Stimulated activated CD4-positive, alpha-beta T cell treated with anti-CD3 and anti-CD28 coated beads, TNF-alpha, amount 100 ng/mL, for 4 hours (primary cell): ENCODE results near the gene FOXO3.

Experiments
- DNase-seq, 3 experiments: peaks; one replicate each; pipeline ENCODE4 v3.0.0-alpha.2; 2020; ENCODE audit warnings: low read depth in 3 of 3

Gene FOXO3

DNA sequence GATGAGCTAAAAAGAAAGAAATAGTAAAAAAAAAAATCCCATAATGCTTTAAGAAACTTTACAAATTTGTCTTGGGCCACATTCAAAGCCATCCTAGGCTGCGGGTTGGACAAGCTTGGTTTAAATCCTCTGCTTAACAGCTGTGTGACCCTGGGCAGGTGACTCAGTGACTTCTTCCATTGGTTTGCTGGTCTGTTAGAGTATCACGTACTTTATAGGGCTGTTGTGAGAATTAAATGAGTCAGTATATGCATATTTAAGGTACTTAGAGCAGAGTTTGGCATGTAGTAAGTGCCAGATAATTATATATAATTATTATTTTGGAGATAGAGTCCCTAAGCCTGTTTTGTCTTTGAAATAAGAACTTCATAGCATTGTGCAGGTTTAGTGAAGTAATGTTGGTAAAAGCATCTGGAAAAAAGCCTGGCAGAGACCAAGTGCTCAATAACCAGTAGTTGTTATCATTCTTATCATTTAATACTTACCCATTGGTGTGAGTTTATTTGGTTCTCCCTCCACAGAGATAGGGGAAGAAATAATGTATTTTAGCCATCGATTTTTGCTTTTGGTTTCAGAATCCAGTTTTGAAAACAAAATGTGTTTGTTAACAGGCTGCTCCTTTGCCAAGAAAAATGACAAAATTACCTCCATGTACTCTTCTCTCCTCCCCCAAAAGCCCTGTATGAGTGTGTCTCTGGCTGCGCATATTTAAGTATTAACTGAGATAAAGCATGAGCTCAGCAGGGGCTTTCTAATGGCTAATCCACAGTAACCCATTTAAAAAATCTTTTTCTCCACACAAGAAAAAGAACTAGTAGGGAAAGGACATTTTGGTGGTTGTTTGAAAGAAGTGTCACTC, 67.2 kb downstream of the FOXO3 start:
- DNase-seq, result no peak

DNA sequence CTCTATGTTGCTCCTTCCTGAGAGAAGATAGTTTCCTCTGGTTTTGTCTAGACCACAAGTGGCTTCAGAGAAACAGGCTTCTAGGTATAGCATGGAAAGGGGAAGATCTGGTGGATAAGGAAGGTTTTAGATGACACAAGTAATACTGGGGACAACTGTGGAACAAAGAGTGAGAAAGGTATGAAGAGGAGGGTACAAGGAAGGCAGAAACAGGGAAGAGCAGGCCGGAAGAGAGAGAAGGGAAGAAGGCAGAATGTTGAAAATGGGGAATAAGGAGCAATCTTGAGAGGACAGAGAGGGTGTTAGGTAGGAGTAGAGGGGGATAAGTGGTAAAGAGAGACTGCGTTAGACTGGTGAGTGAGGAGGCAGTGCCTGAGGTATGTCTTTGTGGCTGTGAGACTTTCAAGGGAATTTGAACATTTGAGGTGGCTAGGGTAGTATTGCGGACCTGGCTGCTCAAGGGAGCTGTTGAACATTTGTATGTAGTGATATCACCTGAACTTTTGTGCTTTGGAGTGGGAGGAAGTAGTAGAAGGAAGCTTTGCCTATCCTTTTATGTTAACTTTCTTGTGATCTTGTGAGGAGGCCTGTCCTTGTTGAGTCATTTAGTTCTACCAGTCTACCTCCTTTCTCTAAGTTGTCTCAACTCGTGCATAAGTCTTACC, 69.5 kb downstream of the FOXO3 start:
- no peak for DNase-seq

DNA sequence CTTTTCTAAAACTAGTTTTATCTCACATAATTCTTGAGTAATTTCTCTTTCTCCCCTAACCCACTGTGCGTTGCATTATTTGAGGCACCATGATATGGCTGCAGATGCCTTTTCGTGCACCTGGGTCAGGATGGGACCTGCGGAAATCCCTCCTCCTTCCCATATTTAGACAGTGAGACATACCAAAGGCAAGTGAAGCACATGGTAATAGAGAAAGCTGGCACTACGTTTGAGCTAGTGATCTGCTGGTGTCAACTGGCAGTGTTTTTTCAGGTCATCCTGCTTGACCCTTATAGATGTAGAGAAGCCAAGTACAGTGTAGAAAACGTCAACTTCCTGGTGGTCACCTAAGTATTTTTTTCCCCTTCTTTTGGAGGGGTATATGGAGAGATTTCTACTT, 71.7 kb downstream of the FOXO3 start:
- no peak for DNase-seq

DNA sequence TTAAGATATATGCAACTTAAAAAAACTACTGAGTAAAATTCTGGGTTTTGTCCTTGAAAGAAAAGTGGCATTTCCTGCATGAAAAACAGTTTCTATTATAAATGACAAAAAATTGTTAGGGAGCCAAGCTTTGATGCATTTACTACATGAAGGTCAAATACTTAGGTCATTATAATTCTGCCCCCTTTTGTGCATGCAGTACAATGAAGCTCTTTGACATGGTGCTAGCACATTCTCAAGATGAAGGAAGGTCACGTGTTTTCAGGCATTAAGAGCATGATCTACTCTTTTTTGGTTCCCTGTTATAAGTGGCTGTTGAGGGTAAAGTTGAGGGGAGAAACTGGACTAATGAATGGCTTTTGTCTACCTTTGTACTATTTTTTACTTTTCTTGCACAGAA, 72.7 kb downstream of the FOXO3 start:
- DNase-seq, result no peak

DNA sequence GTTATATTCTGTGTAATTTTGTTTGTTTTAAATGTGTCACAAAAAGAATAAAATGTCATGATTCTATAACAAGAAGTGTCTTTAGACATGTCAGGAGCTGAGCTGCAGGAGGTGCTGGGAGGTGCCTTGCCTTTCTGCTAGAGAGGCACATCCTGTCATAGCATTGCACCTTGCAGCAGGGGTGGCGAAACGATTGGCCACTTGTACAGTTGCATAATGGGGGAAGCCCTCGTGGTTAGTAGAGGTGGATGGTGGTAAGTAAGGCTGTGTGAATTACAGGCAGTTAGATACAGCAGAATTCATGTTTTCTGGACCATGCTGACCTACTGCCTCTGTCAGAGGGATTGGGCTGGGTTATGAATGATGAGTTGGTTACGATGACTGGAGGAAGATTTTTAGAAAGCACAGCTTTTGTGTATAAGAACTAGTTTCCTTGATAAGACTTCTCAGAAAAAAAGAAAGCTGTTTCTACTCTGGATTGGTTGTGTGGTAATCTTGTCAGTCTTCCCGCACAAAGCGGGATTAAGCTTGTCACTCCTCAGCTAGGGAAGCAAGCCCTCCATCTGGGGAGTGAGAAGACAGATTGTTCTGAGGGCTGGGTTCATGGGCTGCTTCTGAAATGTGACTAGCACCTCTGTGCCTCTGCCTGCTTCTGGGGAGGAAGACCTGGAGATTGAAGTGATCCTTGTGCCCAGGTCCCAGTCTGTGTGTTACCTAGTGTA, 74.9 kb downstream of the FOXO3 start:
- DNase-seq, result no peak

DNA sequence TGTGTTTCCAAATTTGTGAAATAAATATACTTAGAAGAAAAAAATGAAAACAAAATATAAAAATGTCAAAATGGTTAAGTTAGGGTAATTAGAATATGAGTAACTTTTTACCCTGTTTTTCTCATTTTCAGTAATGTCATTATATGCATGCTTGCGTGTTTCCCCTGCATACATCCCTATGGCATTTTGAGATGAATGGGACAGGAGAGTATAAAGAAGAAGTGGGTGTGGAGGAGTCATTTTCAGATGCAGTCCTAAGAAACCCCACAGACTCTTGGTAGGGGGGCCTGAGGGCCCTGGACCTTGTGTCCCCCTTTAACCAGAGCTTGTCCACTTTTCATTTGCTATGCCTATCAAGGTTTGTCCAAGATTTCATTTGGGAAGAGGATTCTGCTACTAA, 77.2 kb downstream of the FOXO3 start:
- no peak for DNase-seq

DNA sequence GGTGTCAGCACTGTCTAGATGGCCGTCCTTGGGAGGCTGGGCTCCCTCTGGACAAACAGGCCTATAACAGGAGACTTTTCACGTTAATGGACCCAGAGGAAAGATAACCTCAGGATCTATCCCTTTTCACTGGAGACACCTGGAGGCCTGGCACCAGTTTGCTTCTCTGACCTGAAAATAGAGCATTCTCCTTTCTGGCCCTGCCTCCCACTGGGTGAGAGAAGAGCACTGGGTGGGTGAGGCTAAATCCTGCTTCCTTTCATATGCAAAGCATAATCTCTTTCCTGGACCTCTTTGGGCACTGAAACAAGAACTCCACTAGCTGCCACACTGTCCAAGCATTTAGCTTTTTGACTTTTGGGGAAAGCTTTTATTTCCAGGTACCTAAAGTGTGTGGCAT, 78.3 kb downstream of the FOXO3 start:
- no peak for DNase-seq

DNA sequence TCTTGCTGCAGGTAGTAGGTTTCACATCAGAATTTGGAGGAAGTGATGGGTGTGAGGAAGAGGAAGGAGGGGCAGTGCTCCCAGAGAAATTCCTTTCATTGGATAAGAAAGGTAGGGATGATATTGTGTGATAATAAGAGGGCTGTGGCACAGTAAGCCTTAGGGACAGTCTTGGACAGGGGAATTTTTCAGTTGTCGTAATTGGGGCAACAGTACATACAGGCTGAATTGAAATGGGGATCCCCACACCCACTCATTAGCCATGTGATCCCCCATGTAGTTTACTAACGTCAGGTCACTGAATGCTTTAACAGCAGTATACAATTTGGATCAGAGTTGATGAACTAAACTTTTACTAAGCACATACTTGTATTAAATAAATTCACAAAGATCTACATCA, 79.4 kb downstream of the FOXO3 start:
- DNase-seq, result no peak

DNA sequence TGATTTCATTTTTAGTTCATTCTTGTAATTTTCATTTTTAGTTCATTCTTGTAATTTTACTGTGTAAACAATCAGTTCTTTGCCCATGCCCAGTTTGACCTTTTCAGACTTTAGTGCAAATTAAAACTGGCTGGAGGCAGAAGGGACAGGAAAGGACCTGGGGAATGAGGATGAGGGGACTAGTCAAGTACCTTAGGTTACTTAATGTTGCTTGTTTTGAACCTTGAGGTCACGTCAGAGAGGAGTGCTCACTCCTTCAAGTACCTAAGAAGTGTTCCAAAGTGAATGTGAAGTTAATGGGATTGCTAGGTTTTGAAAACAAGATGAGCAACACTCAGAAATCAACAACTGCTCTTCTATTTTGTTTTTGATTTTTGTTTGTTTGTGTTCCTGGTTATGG, 82.5 kb downstream of the FOXO3 start:
- no peak for DNase-seq

DNA sequence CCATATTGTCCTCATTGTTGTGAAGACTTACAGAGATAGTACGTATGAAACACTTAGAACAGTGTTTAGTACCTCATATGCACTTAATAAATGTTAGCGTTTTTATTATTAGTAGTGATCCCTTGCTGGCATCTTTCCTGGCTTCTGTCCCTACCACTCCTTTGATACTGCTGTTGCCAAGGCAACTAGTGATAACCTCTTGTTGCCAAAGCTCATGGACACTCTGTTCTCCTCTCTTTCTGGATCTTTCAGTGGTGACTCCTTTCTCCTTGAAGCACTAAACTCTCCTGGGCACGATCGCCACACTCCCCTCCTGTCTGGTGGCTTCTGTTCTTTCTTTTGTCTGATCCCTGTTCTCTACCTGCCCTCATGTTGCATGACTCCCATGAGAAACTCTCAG, 83.5 kb downstream of the FOXO3 start:
- no peak for DNase-seq

DNA sequence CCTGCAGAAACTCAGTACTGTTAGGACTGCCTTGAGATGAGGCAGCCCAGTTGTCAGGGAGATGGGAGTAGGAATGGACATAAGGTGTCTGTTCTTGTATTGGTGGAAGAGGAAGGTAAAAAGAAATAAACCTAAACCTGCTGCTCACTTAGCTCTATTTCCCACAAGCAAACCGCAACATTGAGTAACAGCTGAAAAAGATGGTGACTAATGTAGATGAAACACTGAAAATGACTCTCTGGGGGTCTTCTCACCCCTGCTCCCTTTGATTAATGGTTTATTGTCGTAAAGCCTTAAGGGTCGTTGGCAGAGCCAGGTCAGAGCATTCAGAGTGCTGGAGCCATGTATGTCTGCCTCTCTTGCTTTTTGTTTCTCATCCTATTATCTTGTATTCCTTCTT, 87.5 kb downstream of the FOXO3 start:
- no peak for DNase-seq

DNA sequence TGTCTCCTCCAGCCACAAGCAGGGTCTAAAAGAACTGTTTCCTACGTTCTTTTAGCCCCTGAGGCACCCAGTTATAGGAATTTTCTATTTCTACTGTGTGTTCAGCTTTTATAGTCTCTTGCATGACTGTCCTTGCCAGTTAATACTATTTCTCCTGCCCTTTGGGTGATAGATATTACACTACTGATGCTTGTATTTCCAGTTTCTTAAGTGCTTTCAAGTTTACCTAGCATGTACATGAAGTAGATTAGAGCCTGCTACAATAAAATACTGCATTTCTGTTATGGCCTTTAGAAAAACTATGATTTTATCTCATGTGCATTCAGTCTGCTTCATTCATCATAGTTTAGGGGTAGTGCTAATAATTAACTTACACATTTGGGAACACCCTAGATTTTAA, 89.6 kb downstream of the FOXO3 start:
- DNase-seq, result no peak

DNA sequence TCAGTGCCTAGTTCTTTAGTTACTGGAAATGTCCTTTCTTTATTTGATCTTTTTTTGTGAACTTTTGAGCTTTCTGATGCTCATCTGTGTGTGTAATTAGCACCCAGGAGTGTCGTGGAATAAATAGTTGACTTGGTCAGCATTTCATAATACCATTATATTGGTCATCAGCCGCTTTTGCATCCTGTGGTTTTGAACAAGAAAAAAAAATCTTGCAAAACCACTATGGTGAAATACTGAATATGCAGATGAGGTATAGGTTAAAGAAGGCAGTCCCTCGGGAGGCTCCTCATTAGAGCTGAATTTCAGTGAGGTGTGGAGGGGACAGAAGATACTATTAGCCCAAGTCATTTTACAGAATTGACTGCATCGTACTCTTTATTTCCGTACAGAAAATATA, 90.1 kb downstream of the FOXO3 start:
- no peak for DNase-seq

DNA sequence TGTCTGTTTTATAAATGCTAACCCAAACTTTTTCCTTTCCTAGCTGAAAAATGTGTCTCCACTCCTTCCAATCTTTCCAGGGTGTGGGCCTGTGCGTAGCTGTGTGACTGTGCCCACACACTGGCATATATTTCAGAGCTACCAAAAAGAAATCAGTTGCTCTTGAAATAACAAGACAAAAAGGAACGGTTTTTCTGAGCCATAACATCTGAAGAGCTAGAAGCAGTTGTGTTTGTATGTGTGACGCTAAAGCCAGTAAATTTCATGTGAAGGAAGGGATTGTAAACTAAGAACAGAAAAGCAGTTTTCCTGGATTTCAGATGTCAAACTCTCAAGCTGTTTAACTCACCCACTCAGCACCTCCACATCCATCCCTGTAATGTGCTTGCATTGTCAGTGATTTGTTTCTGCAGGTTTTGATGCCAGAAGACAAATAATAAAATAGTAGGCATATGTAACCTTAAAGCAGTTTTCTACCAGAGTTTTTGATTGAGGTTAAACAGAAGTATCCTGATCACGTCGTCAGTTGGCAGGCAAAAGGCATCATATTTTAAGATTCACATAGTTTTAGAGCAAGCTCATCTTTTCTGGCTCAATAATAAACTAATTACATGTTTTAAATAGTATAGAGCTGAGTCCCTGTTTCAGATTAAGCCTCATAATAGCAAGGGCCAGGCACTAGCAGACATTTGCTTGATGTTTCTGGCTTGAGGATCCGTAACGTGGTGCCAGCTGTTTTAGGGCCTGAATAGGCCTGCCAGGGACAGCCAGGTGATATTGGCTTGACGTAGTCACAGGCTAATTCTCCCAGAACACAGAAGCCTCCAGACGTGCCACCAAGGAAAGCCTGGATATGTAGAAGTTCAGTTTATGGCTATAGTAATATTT, 90.9 kb downstream of the FOXO3 start:
- no peak for DNase-seq

DNA sequence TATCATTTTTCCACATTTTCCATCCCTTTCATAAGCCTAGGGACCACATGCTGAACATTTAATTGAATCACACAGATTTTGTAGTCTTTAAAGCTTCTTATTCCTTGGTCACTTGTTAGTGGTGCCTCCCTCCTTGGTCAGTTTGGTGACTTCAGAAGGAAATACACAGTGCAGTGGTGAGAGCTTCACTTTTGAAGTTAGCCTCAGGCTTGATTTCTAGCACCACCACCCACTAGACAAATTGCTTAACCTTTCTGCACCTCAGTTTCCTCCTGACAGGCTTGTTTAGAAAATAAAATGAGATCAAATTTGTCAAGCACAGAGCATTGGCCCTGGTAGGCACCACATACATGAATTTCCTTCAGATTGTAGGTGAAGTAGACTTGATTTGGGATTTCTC, 91.7 kb downstream of the FOXO3 start:
- DNase-seq, result no peak

DNA sequence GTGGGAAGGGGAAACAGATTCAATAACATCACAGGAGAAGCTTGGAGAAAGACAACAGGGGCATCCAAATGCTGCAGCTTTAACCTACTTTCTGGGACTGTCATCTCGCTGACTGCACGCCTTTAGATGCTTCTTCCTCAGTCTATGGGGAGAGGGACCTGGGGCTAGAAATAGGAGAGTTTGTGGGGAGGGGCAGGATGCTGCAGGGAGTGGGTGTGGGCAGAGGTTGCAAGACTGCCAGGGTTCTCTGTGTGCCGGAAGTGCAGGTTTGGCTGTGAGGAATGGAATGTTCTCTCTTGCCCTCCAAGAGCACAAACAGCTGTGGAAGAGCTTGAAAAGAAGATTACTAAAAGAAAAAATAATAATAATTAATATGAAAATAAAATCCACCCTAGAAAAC, 93.2 kb downstream of the FOXO3 start:
- no peak for DNase-seq

DNA sequence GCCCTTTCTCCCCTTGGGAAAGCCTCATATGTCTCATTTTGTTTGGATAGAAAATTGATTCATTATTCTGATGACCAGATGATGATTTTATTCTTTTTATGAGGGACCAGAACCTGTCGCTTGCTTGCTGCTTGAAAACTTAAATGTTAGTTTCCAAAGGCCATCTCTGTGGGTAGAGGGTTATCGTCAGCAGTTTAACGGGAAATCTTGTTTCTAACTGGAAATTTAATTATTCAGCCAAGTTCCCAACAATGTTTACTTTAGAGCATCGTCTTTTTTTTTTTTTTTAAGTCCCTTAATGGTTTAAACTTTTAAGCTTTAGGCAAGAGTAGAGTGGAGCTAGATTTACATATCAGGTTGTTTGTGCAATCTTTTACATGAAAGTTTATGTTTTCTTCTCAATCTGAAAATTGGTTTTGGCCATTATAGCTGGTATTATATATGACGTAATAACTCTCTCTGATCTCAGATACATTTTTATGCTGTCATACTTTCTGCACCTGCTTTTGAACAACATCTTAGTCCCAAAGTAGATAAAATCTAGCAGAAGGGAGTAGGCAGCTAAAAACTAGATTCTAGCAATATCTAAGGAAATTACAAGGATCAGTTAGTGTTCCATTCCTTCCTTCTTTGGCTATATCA, 93.9 kb downstream of the FOXO3 start:
- DNase-seq, result no peak

DNA sequence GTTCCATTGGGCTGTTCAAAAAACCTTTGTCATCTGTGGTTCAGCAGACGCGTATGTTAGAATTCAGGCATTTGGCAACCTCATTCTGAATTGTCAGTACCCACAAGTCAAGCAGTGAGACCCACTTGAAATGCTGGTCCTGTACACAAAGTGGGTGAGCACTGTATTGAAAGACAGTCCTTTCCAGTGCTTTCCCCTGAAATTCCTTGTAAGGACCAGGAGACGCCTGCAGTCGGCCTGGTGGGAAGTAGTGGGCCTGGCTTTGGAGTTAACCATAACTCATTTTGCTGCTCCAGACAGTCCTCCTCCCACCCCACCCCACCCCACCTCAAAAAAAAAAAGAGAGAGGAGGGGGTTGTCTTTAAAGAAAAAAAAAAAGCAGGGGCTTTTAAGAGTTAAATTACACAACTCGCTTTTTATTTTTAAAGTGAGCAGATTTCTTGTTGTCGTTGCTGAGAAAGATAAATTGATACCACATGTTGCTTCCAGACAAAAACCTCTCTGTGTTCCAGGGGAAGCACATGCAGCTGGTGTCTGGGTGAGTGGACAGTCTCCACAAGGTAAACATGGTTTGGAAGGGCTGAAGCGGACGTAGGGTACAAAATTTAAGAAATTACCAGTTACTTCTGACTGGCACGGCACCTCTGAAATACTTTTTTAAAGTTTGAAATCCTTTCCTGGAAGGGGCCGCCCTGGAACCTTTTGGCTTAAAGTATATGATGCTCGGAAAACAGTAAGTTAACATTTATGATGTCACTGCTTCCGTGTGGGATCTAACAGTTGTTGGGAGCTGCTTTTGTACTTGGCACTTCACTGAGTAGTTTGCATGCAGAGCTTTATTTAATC, 95.3 kb downstream of the FOXO3 start:
- DNase-seq, result no peak

DNA sequence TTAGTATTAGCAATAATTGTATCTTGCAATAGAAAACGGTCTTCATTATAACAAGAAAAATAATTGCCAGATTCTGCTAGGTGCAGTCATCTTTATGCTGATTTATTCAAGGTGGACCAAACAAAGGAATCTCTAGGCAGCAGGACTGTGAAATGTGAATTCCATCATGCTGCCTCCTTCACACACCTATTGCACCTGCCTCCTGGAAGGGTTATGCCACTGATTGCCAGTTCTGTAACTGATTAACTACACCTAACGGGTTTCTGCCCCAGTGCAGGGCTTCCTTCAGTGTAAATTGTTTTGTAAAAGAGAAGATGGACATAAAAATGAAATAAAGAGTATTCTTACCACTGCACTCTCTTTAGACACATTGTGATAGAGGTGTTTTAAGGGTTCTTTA, 96.1 kb downstream of the FOXO3 start:
- no peak for DNase-seq

DNA sequence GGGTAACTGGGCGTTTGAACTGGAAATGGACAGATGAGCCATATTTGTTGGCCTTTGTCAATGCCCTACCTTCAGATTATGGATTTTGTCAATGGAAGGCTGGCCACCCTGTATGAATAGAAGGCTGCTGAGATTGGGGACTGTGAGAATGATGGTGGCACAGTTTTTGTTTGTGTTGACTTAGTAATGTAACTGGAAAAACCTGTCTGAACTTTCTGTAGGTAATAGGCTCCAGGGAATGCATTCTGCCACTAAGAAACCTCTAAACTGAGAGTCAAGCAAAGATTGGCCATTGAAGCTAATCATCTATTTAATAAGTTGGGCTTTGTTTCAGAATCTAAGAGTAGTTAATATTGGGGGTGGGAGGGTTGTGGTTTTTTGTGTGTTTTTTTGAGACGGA, 97.5 kb downstream of the FOXO3 start:
- DNase-seq, result no peak
